DMS153 (cell line): ENCODE measurements around the gene CATSPERD.
"Not testable (repeated sequence)": the region's sequence is repeated elsewhere in the genome, so short reads cannot be mapped to it uniquely, and the experiment has no call there.

Experiments used
- DNase-seq: peaks from one replicate; lab custom pipeline; 2025; lab: John Stamatoyannopoulos, UW

The CATSPERD gene

GRCh38 chr19:5684694-5685430 is 35.6 kb upstream of the CATSPERD start:
- no peak for DNase-seq

GRCh38 chr19:5686326-5686646 is 34.2 kb upstream of the CATSPERD start:
- DNase-seq = no peak

- DNase-seq = peak; percentile 85
These were observed 33.6 kb upstream of the CATSPERD start for GRCh38 chr19:5686647-5687359.

- DNase-seq = no peak
These were observed 32.9 kb upstream of the CATSPERD start for GRCh38 chr19:5687360-5688198.

GRCh38 chr19:5688262-5688881 is 32.1 kb upstream of the CATSPERD start:
- DNase-seq = not testable (repeated sequence)

GRCh38 chr19:5690125-5690954 is 30.1 kb upstream of the CATSPERD start, which contains the start of gene RPL36:
TSS of gene RPL36 (plus strand) at chr19:5690295. CDS start at chr19:5690508, 213 bp downstream.
- peak; percentile 94 for DNase-seq

- no peak for DNase-seq
These were observed 29.2 kb upstream of the CATSPERD start for GRCh38 chr19:5690955-5691821.

- DNase-seq = no peak
These were observed 28.4 kb upstream of the CATSPERD start for GRCh38 chr19:5691822-5692722.

GRCh38 chr19:5692723-5693194 is 27.7 kb upstream of the CATSPERD start:
- DNase-seq = no peak

GRCh38 chr19:5693195-5694166 is 27.0 kb upstream of the CATSPERD start:
- no peak for DNase-seq

GRCh38 chr19:5694167-5694955 is 26.1 kb upstream of the CATSPERD start:
- DNase-seq = no peak

GRCh38 chr19:5694956-5695648 is 25.3 kb upstream of the CATSPERD start:
- no peak for DNase-seq

- DNase-seq = no peak
These were observed 24.7 kb upstream of the CATSPERD start for GRCh38 chr19:5695649-5696195.

- no peak for DNase-seq
These were observed 24.0 kb upstream of the CATSPERD start for GRCh38 chr19:5696196-5697021.
